NCI-H1930 (cell line): ENCODE data around the gene LEF1.
"Not testable (repeated sequence)": the region's sequence is repeated elsewhere in the genome, so short reads cannot be mapped to it uniquely, and the experiment has no call there.

Experiments
- DNase-seq, 2 experiments: peaks; one replicate each; lab custom pipeline; 2025; lab: John Stamatoyannopoulos, UW

LEF1 gene

GRCh38 chr4:108031427-108032083 lies 137.2 kb downstream of the LEF1 start:
- DNase-seq = no peak

- DNase-seq = peak; percentile 4 to 20
Measured at GRCh38 chr4:108030332-108030731, 138.4 kb downstream of the LEF1 start.

- DNase-seq = no peak
Measured at GRCh38 chr4:108029731-108030130, 139.0 kb downstream of the LEF1 start.

- no peak for DNase-seq
Measured at GRCh38 chr4:108029016-108029720, 139.6 kb downstream of the LEF1 start.

GRCh38 chr4:108024878-108025165 lies 143.9 kb downstream of the LEF1 start:
- DNase-seq = no peak

GRCh38 chr4:108024085-108024877 lies 144.5 kb downstream of the LEF1 start:
- no peak for DNase-seq

- no peak for DNase-seq
Measured at GRCh38 chr4:108018884-108019187, 149.9 kb downstream of the LEF1 start.

- DNase-seq = peak; percentile 45 to 65
Measured at GRCh38 chr4:108018040-108018883, 150.5 kb downstream of the LEF1 start.

- no peak for DNase-seq
Measured at GRCh38 chr4:108013955-108014354, 154.8 kb downstream of the LEF1 start.

GRCh38 chr4:108013327-108013726 lies 155.4 kb downstream of the LEF1 start:
- DNase-seq = no peak

GRCh38 chr4:108012382-108012781 lies 156.3 kb downstream of the LEF1 start:
- DNase-seq = not testable (repeated sequence)

GRCh38 chr4:108010167-108010566 lies 158.6 kb downstream of the LEF1 start:
- DNase-seq = no peak

- DNase-seq = no peak
Measured at GRCh38 chr4:108008721-108009120, 160.0 kb downstream of the LEF1 start.

GRCh38 chr4:108007984-108008383 lies 160.7 kb downstream of the LEF1 start:
- DNase-seq = no peak

GRCh38 chr4:108006361-108006760 lies 162.4 kb downstream of the LEF1 start:
- no peak for DNase-seq

GRCh38 chr4:108005807-108006206 lies 162.9 kb downstream of the LEF1 start:
- no peak for DNase-seq

GRCh38 chr4:108004646-108005045 lies 164.1 kb downstream of the LEF1 start:
- DNase-seq = no peak

GRCh38 chr4:108003982-108004515 lies 164.7 kb downstream of the LEF1 start:
- DNase-seq = no peak

GRCh38 chr4:108001540-108002135 lies 167.1 kb downstream of the LEF1 start:
- DNase-seq = no peak

GRCh38 chr4:107999932-108000539 lies 168.7 kb downstream of the LEF1 start:
- DNase-seq = no peak

GRCh38 chr4:107997794-107998193 lies 170.9 kb downstream of the LEF1 start:
- no peak for DNase-seq
